ENCODE measurements around the gene ATPAF1.

DNA sequence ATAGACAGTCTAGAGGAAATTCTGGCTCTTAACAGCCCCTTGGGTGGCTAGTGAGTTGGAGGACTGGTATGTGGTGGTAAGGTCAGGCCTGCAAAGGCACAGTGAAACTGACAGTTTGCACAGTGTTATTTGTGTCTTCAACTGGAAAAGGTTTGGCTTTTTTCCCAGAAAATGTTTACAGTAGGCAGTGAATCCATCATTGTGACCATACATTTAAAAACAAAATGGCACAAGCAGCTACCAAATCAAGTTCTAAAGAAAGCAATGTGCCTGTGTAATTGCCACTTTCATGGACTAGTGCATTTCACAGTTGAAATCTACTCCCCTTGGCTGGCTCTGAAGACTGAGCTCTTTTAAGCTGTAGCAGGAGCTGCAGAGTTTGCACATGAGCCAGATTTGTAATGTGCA, 24.8 kb downstream of the ATPAF1 start:
- no peak for TF ChIP-seq CTCF (IDR thresholded peaks at IDR 0.05)
- TF ChIP-seq POLR2A (IDR thresholded peaks at IDR 0.05): no peak

Data from testis (tissue), 2 donors.